Testis (tissue), 2 donors: ENCODE data around the gene CRYL1.

Experiments used
- POLR2A ChIP-seq: fragments of 450-650 bp; IDR thresholded peaks from one replicate; pipeline ENCODE4 v1.6.1; 2017; ENCODE audit warnings: antibody characterized with exemption, mild to moderate bottlenecking, moderate library complexity
- TF ChIP-seq, protein P1 (sequence below), 3 experiments: fragments of 450-650 bp in 2 of 3; fragments of 200-600 bp in 1 of 3; sonication (generic) in 1 of 3; IDR thresholded peaks; one replicate each; pipeline ENCODE4 v1.5.1; 2016 to 2019; ENCODE audit warnings: antibody characterized with exemption in 3 of 3, mild to moderate bottlenecking in 2 of 3, moderate library complexity in 1 of 3

DNA sequence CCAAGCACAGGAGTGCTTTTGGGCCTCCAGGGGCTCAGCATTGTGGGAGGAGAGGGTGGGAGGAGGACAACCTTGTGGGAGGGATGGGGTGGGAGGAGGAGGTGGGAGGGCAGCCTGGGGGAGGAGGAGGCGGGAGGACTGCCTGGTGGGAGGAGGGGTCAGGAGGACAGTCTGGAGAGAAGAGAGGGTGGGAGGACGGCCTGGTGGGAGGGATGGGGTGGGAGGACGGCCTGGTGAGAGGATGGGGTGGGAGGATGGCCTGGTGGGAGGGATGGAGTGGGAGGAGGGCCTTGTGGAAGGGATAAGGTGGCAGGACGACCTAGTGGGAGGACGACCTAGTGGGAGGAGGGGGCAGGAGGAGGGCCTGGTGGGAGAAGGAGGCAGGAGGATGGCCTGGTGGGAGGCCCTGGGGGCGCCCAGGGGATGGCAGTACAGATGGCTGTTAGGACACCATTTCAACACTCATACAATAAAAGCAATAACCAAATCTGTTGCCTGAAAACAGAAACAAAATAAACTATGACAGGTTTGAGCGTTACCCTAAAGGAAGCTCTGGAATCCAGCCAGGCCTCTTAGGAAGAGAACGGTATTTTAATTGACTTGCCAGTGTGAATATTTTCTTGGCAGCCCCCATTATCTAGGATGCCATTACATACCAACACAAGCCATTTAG lies 63.7 kb downstream of the CRYL1 start:
- TF ChIP-seq, protein P1, sequence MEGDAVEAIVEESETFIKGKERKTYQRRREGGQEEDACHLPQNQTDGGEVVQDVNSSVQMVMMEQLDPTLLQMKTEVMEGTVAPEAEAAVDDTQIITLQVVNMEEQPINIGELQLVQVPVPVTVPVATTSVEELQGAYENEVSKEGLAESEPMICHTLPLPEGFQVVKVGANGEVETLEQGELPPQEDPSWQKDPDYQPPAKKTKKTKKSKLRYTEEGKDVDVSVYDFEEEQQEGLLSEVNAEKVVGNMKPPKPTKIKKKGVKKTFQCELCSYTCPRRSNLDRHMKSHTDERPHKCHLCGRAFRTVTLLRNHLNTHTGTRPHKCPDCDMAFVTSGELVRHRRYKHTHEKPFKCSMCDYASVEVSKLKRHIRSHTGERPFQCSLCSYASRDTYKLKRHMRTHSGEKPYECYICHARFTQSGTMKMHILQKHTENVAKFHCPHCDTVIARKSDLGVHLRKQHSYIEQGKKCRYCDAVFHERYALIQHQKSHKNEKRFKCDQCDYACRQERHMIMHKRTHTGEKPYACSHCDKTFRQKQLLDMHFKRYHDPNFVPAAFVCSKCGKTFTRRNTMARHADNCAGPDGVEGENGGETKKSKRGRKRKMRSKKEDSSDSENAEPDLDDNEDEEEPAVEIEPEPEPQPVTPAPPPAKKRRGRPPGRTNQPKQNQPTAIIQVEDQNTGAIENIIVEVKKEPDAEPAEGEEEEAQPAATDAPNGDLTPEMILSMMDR (IDR thresholded peaks at IDR 0.05), result no peak
- TF ChIP-seq POLR2A, result no peak
